Calu3 (cell line): ENCODE data around the gene UBE2E3. TPM values are rescaled to one million over a fixed set of nuclear protein-coding genes. Genes with fewer than 3 reads are reported as not detected.

Experiments
- BruUV-seq: library from RNA; stranded (reverse); fragments of 400-500 nt; replicated peaks from 2 replicates; lab custom pipeline; 2021; lab: Mats Ljungman, UMichigan
- CTCF ChIA-PET: fragments of 300-600 bp; sonication (Branson Sonifier 250); formaldehyde crosslinking; loops from one replicate; lab custom pipeline; 2022; ENCODE audit warnings: antibody characterized with exemption; lab: Charles Lee
- DNase-seq: peaks from one replicate; pipeline ENCODE4 v3.0.0; 2022
- H3K27ac Mint-ChIP-seq: one replicate; pipeline ENCODE4 v1.8.0; 2022; ENCODE audit warnings: mixed read lengths; ENCODE audit not compliant: unreplicated experiment
- H3K27me3 Mint-ChIP-seq: one replicate; pipeline ENCODE4 v1.8.0; 2022; ENCODE audit warnings: mixed read lengths; ENCODE audit not compliant: unreplicated experiment
- H3K36me3 Mint-ChIP-seq: one replicate; pipeline ENCODE4 v1.8.0; 2022; ENCODE audit warnings: mild to moderate bottlenecking, moderate library complexity, mixed read lengths; ENCODE audit not compliant: insufficient read depth, unreplicated experiment
- H3K4me1 Mint-ChIP-seq: one replicate; pipeline ENCODE4 v1.8.0; 2022; ENCODE audit warnings: mild to moderate bottlenecking, low read depth, mixed read lengths; ENCODE audit not compliant: unreplicated experiment
- H3K4me3 Mint-ChIP-seq: one replicate; pipeline ENCODE4 v1.8.0; 2022; ENCODE audit warnings: mild to moderate bottlenecking, low read depth, moderate library complexity, mixed read lengths; ENCODE audit not compliant: unreplicated experiment
- H3K9me3 Mint-ChIP-seq: one replicate; pipeline ENCODE4 v1.8.0; 2022; ENCODE audit warnings: low read depth, mixed read lengths; ENCODE audit not compliant: unreplicated experiment
- intact Hi-C: fragments of 100-400 bp; cut with micrococcal nuclease; formaldehyde crosslinking; loops from one replicate; pipeline ENCODE4 v1.10.0; 2022; ENCODE audit not compliant: unreplicated experiment
- total RNA-seq: library from RNA; stranded (reverse); gene quantifications from 2 replicates; pipeline ENCODE4 v1.2.3, GENCODE V29; 2022
- TF ChIP-seq, protein P1 (sequence below): fragments of 200-600 bp; IDR thresholded peaks from one replicate; pipeline ENCODE4 v1.8.0; 2022; ENCODE audit warnings: antibody characterized with exemption; ENCODE audit not compliant: unreplicated experiment

Gene UBE2E3
- total RNA-seq, 1 experiment from 2014 or later, result 64.3 TPM

DNA sequence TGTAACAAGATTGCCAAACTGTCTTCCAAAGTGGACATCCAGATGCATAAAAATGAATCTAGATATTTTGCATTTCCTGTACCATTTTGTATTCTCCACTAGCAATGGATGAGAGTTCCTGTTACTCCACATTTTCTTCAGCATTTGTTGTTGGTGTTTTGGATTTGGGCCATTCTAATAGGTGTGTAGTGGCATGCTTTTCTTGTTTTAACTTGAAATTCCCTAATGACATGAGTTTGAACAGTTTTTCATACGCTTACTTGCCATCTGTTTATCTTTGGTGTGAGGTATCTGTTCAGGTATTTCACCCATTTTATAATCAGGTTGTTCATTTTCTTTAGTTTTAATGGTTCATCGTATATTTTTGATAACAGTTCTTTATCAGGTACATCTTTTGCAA is 73.9 kb downstream of the UBE2E3 start:
- no peak overlapping the region for H3K27ac Mint-ChIP-seq
- no TSS peak for BruUV-seq
- no peak overlapping the region for H3K4me3 Mint-ChIP-seq
- peaks cover 10% of the 10 kb centered on the region for H3K4me1 Mint-ChIP-seq
- CTCF ChIA-PET, result no interaction called here
- DNase-seq, result no peak
- H3K27me3 Mint-ChIP-seq, result no peaks in the 10 kb centered on the region
- H3K36me3 Mint-ChIP-seq, result no peaks in the 10 kb centered on the region
- no peaks in the 10 kb centered on the region for H3K9me3 Mint-ChIP-seq
- intact Hi-C loops, result no loop called here
- TF ChIP-seq, protein P1, sequence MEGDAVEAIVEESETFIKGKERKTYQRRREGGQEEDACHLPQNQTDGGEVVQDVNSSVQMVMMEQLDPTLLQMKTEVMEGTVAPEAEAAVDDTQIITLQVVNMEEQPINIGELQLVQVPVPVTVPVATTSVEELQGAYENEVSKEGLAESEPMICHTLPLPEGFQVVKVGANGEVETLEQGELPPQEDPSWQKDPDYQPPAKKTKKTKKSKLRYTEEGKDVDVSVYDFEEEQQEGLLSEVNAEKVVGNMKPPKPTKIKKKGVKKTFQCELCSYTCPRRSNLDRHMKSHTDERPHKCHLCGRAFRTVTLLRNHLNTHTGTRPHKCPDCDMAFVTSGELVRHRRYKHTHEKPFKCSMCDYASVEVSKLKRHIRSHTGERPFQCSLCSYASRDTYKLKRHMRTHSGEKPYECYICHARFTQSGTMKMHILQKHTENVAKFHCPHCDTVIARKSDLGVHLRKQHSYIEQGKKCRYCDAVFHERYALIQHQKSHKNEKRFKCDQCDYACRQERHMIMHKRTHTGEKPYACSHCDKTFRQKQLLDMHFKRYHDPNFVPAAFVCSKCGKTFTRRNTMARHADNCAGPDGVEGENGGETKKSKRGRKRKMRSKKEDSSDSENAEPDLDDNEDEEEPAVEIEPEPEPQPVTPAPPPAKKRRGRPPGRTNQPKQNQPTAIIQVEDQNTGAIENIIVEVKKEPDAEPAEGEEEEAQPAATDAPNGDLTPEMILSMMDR, result no peak

DNA sequence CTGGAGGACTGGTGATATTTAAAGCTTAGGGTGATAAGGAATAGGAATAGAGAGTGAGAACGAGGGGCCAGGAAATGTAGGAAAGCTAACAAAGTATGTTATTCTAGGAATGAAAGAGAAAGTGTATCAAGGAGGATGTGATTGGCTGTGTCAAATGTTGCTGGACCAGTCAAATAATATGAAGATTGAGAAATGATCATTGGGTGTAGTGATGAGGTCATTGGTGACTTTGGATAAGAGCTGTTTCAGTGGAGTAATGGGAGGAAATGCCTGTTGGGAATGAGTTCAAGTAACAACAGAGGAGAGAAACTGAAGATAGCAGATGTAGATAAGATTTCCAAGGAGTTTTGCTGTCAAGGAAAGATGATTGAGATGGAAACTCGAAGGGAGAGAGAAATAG is 74.4 kb downstream of the UBE2E3 start:
- no peak for DNase-seq
- TF ChIP-seq, protein P1, result no peak
- intact Hi-C loops, result no loop called here
- H3K4me3 Mint-ChIP-seq, result no peak overlapping the region
- H3K27me3 Mint-ChIP-seq, result no peaks in the 10 kb centered on the region
- no peak overlapping the region for H3K27ac Mint-ChIP-seq
- no peaks in the 10 kb centered on the region for H3K36me3 Mint-ChIP-seq
- H3K4me1 Mint-ChIP-seq, result peaks cover 10% of the 10 kb centered on the region
- no TSS peak for BruUV-seq
- CTCF ChIA-PET, result interaction anchor here (0.7 kb wide), 1 partner anchor 646 kb away, joined by 3 read pairs; no protein-coding TSS in a partner anchor
- no peaks in the 10 kb centered on the region for H3K9me3 Mint-ChIP-seq

DNA sequence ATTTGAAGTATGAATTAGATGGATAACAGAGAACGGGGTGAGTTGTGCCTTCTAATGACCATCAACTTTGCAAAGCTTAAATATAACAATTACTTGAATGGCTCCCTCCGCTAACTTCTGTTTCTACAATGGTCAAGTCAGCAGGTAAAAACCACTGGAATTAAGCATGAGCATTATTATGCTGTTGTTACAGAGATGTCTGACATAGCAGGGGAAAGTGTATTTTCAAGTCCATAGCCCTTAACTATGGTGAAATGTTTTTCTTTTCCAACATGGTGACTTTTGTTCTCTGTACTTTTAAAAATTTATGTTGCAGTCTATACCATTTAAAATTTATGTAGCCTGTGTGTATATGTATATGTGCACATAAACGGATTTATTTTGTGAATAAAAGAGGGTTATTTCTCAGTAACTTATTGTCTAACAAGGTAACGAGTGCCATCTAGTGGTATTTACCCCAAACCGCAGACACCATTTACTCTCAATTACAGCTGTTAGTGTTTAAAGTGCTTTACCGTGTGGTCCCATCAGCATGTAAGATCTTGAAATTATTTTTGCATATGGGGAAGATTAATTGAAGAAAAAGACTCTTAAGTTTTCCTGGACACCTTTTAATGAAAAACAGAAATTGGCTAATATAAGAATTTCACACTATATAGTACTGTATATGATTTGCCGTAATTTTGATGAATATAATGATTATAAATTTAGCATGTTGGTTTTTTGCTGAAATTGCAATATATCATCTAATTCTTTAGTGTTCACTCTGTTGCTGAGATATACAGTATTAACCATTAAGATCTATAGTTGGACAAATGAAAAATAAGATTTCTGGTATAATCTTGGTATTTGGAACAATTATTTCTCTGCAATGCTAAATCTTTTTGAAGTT is 78.2 kb downstream of the UBE2E3 start:
- peak; percentile 41 for DNase-seq
- TF ChIP-seq, protein P1, result peak; percentile 80
- H3K36me3 Mint-ChIP-seq, result no peaks in the 10 kb centered on the region
- BruUV-seq, result no TSS peak
- no peak overlapping the region for H3K27ac Mint-ChIP-seq
- CTCF ChIA-PET, result interaction anchor here (0.6 to 1.7 kb wide), 4 partner anchors 79 to 820 kb away, joined by 3 to 17 read pairs (median 3); no protein-coding TSS in a partner anchor
- intact Hi-C loops, result loop anchor here (1.0 kb wide), 4 partner anchors 75 to 934 kb away; no protein-coding TSS in a partner anchor
- no peaks in the 10 kb centered on the region for H3K27me3 Mint-ChIP-seq
- no peaks in the 10 kb centered on the region for H3K9me3 Mint-ChIP-seq
- H3K4me1 Mint-ChIP-seq, result peaks cover 10% of the 10 kb centered on the region
- no peak overlapping the region for H3K4me3 Mint-ChIP-seq

DNA sequence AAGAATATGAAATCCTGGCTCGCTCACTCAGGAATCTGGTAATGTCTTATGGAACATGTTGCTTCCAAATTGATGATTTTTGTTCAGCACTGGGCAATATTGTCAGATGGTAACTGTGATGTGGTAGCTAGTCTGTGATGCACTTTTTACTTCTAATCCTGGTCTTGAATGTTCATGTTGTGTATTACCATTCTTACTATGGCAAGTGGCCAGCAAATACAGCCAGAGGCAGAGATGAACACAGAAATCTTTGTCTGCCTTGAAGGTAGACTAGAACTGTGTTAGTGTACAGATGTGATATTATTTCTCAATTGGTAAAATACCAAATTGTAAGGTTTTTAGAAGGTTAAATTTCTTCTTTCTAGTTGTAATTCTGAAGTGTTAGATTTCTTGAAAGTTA is 83.3 kb downstream of the UBE2E3 start:
- CTCF ChIA-PET, result no interaction called here
- Mint-ChIP-seq H3K36me3 (no peaks in the 10 kb centered on the region), H3K4me1 (no peaks in the 10 kb centered on the region), H3K9me3 (no peaks in the 10 kb centered on the region), H3K27me3 (no peaks in the 10 kb centered on the region), H3K4me3 (no peak overlapping the region), H3K27ac (no peak overlapping the region)
- TF ChIP-seq, protein P1, result no peak
- intact Hi-C loops, result no loop called here
- no TSS peak for BruUV-seq
- DNase-seq, result no peak
